NB4 (cell line): Measurements from ENCODE around the gene NFIA.

Experiments used
- CTCF ChIP-seq: IDR thresholded peaks from one replicate; pipeline ENCODE4 v1.5.1; 2012; ENCODE audit warnings: low read depth, low read length
- MAX ChIP-seq: IDR thresholded peaks from 2 replicates; pipeline ENCODE4 v1.6.1; 2011; ENCODE audit warnings: low read depth, low read length
- MYC ChIP-seq: IDR thresholded peaks from 2 replicates; pipeline ENCODE4 v1.6.1; 2011; ENCODE audit warnings: low read depth, low read length
- POLR2A ChIP-seq: IDR thresholded peaks from 2 replicates; pipeline ENCODE4 v1.6.1; 2011; ENCODE audit warnings: mild to moderate bottlenecking; ENCODE audit not compliant: insufficient read length; ENCODE audit errors: extremely low read depth

DNA sequence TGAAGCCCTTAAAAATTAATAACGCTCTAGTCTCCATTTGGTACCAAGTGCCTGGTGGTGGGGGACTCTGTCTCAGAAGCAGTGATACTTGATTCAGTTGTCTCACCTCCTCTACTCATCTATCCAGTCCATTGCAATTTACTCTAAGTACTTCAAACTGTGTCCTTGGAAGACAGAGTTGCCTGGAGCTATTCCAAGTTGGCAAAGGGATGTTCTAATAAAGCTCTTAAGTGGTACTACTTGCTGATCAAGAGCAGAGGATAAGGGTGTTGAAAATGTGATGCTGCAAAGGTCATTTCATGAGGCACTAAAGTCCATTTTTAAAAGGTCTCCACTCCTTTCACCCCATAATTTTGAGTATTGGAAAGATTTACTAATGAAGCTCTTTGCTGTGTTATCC, 142.2 kb downstream of the NFIA start:
- TF ChIP-seq CTCF (no peak), POLR2A (no peak), MYC (no peak), MAX (no peak)
